PC-9 (cell line): ENCODE data around the gene MCF2L. TPM values are rescaled to one million over a fixed set of nuclear protein-coding genes. Genes with fewer than 3 reads are reported as not detected.

ENCODE experiments used
- BruUV-seq: library from RNA; stranded (reverse); fragments of 400-500 nt; replicated peaks from 2 replicates; lab custom pipeline; 2021; lab: Mats Ljungman, UMichigan
- CTCF ChIA-PET: fragments of 300-600 bp; sonication (Branson Sonifier 250); formaldehyde crosslinking; loops from one replicate; lab custom pipeline; 2022; ENCODE audit warnings: antibody characterized with exemption; lab: Charles Lee
- POLR2A ChIA-PET: fragments of 300-600 bp; sonication (Branson Sonifier 250); formaldehyde crosslinking; loops from one replicate; lab custom pipeline; 2022; ENCODE audit warnings: antibody characterized with exemption; ENCODE audit not compliant: unreplicated experiment; lab: Charles Lee
- DNase-seq, 2 experiments: peaks; one replicate each; pipeline versions ENCODE4 v3.0.0 to v3.0.0-alpha.2; 2015 to 2022; ENCODE audit warnings: mixed read lengths in 1 of 2
- H2AFZ ChIP-seq: fragments of 200-600 bp; sonication (generic); 2 replicates; pipeline ENCODE4 v1.8.1; 2017; ENCODE audit warnings: antibody characterized with exemption
- H3F3A ChIP-seq: fragments of 200-600 bp; sonication (generic); 2 replicates; pipeline ENCODE4 v1.8.1; 2017; ENCODE audit warnings: antibody characterized with exemption, mild to moderate bottlenecking, low read depth; ENCODE audit not compliant: insufficient read depth
- H3K27ac ChIP-seq: fragments of 200-600 bp; sonication (generic); 2 replicates; pipeline ENCODE4 v1.6.1; 2016; ENCODE audit warnings: mixed run types
- H3K27me3 ChIP-seq: fragments of 200-600 bp; sonication (generic); 2 replicates; pipeline ENCODE4 v1.6.1; 2016; ENCODE audit warnings: low read depth, mixed run types; ENCODE audit not compliant: insufficient read depth
- H3K36me3 ChIP-seq: fragments of 200-600 bp; sonication (generic); 2 replicates; pipeline ENCODE4 v1.6.1; 2016; ENCODE audit warnings: low read depth, mixed run types
- H3K4me1 ChIP-seq: fragments of 200-600 bp; sonication (generic); replicated peaks from 2 replicates; pipeline ENCODE4 v1.6.1; 2016; ENCODE audit warnings: mixed run types; ENCODE audit not compliant: insufficient read depth
- H3K4me2 ChIP-seq: fragments of 200-600 bp; sonication (generic); 2 replicates; pipeline ENCODE4 v1.6.1; 2017; ENCODE audit warnings: mixed run types
- H3K4me3 ChIP-seq: fragments of 200-600 bp; sonication (generic); 2 replicates; pipeline ENCODE4 v1.6.1; 2016; ENCODE audit warnings: mixed run types
- H3K79me2 ChIP-seq: fragments of 200-600 bp; sonication (generic); 2 replicates; pipeline ENCODE4 v1.6.1; 2017; ENCODE audit warnings: low read depth, mixed run types
- H3K9me2 ChIP-seq: fragments of 200-600 bp; sonication (generic); 2 replicates; pipeline ENCODE4 v1.8.1; 2017; ENCODE audit warnings: mild to moderate bottlenecking; ENCODE audit not compliant: insufficient read depth
- H3K9me3 ChIP-seq: fragments of 200-600 bp; sonication (generic); 2 replicates; pipeline ENCODE4 v1.8.1; 2016; ENCODE audit warnings: low read depth; ENCODE audit not compliant: insufficient read depth
- H4K20me1 ChIP-seq: fragments of 200-600 bp; sonication (generic); 2 replicates; pipeline ENCODE4 v1.8.1; 2017; ENCODE audit not compliant: insufficient read depth
- CTCF ChIP-seq: fragments of 200-600 bp; sonication (generic); conservative IDR thresholded peaks from 2 replicates; pipeline ENCODE4 v1.6.1; 2017; ENCODE audit warnings: mixed run types, antibody characterized with exemption, mild to moderate bottlenecking, moderate library complexity
- EZH2 ChIP-seq: fragments of 200-600 bp; sonication (generic); IDR thresholded peaks from 2 replicates; pipeline ENCODE4 v1.8.0; 2017; ENCODE audit warnings: antibody characterized with exemption, low read depth
- intact Hi-C: fragments of 100-400 bp; cut with micrococcal nuclease; formaldehyde crosslinking; loops from one replicate; pipeline ENCODE4 v1.10.0; 2022; ENCODE audit not compliant: unreplicated experiment
- total RNA-seq: library from RNA; stranded (reverse); gene quantifications from 2 replicates; pipeline ENCODE4 v1.2.3, GENCODE V29; 2021

Gene MCF2L
- total RNA-seq, 1 experiment from 2014 or later: 28.2 TPM

- H3K4me1 ChIP-seq: no peaks in the 10 kb centered on the region
- H3K9me3 ChIP-seq: no peaks in the 10 kb centered on the region
- no peaks in the 10 kb centered on the region for H3K36me3 ChIP-seq
- POLR2A ChIA-PET: no interaction called here
- DNase-seq: no peak
- no peaks in the 10 kb centered on the region for H3K79me2 ChIP-seq
- H3K4me3 ChIP-seq: no peak overlapping the region
- H3K4me2 ChIP-seq: no peak overlapping the region
- intact Hi-C loops: no loop called here
- no TSS peak for BruUV-seq
- TF ChIP-seq EZH2: no peak
- no peak for TF ChIP-seq CTCF
- no peak overlapping the region for H2AFZ ChIP-seq
- CTCF ChIA-PET: no interaction called here
- no peak overlapping the region for H3K27ac ChIP-seq
- no peaks in the 10 kb centered on the region for H3K9me2 ChIP-seq
- H3K27me3 ChIP-seq: peaks cover 43% of the 10 kb centered on the region
- no peaks in the 10 kb centered on the region for H4K20me1 ChIP-seq
- no peaks in the 10 kb centered on the region for H3F3A ChIP-seq
Observed at GRCh38 chr13:113114511-113115362, 145.7 kb downstream of the MCF2L start.

GRCh38 chr13:113115363-113116205 lies 146.6 kb downstream of the MCF2L start:
- no peaks in the 10 kb centered on the region for H3K9me3 ChIP-seq
- TF ChIP-seq EZH2: no peak
- TF ChIP-seq CTCF: no peak
- no peak overlapping the region for H3K4me3 ChIP-seq
- no peak overlapping the region for H2AFZ ChIP-seq
- H3K27ac ChIP-seq: no peak overlapping the region
- ChIA-PET CTCF (no interaction called here), POLR2A (no interaction called here)
- H3K36me3 ChIP-seq: no peaks in the 10 kb centered on the region
- no peaks in the 10 kb centered on the region for H3K79me2 ChIP-seq
- H4K20me1 ChIP-seq: no peaks in the 10 kb centered on the region
- DNase-seq: no peak
- H3K27me3 ChIP-seq: peaks cover 51% of the 10 kb centered on the region
- intact Hi-C loops: no loop called here
- no peaks in the 10 kb centered on the region for H3K9me2 ChIP-seq
- H3K4me2 ChIP-seq: no peak overlapping the region
- H3K4me1 ChIP-seq: no peaks in the 10 kb centered on the region
- no TSS peak for BruUV-seq
- H3F3A ChIP-seq: no peaks in the 10 kb centered on the region

- no peaks in the 10 kb centered on the region for H4K20me1 ChIP-seq
- H3F3A ChIP-seq: no peaks in the 10 kb centered on the region
- TF ChIP-seq EZH2 (no peak), CTCF (no peak)
- DNase-seq: no peak
- H3K4me3 ChIP-seq: no peak overlapping the region
- no peaks in the 10 kb centered on the region for H3K36me3 ChIP-seq
- no peak overlapping the region for H2AFZ ChIP-seq
- intact Hi-C loops: no loop called here
- no peaks in the 10 kb centered on the region for H3K4me1 ChIP-seq
- POLR2A ChIA-PET: no interaction called here
- BruUV-seq: no TSS peak
- H3K9me2 ChIP-seq: no peaks in the 10 kb centered on the region
- peaks cover 58% of the 10 kb centered on the region for H3K27me3 ChIP-seq
- H3K27ac ChIP-seq: no peak overlapping the region
- H3K4me2 ChIP-seq: no peak overlapping the region
- H3K9me3 ChIP-seq: no peaks in the 10 kb centered on the region
- H3K79me2 ChIP-seq: no peaks in the 10 kb centered on the region
- CTCF ChIA-PET: interaction anchor here (0.6 kb wide), 1 partner anchor 173 kb away, joined by 4 read pairs; no protein-coding TSS in a partner anchor
Observed at GRCh38 chr13:113116206-113116800, 147.3 kb downstream of the MCF2L start.
